Measurements from ENCODE around the gene SUSD3. TPM values are rescaled to one million over a fixed set of nuclear protein-coding genes. Genes with fewer than 3 reads are reported as not detected.

Gene SUSD3
- total and polyA plus RNA-seq, 2 of the 4 experiments (the other 2 are of a cell fraction), result 0.54 to 1.5 TPM

GRCh38 chr9:93072383-93072795 is 13.9 kb downstream of the SUSD3 start:
- H3K14ac ChIP-seq (replicated peaks; ENCODE audit: low read depth, low read length), result no peak overlapping the region
- no peaks in the 10 kb centered on the region for H4K20me1 ChIP-seq (ENCODE audit: insufficient read depth, low read length)
- no peak overlapping the region for H3K27ac ChIP-seq (ENCODE audit: insufficient read depth, low read length)
- no peak overlapping the region for H3K4me3 ChIP-seq (ENCODE audit: insufficient read depth, low read depth, low read length)
- no peak overlapping the region for H4K91ac ChIP-seq (ENCODE audit: insufficient read depth, low read depth, low read length)
- H3K9me3 ChIP-seq (ENCODE audit: control insufficient read depth, insufficient read depth, low read length), result no peaks in the 10 kb centered on the region
- intact Hi-C loops (cut with micrococcal nuclease) (no loop called here), dilution Hi-C loops (cut with HindIII; ENCODE audit: low sequenced_read_pairs, unreplicated experiment) (no loop called here), in situ Hi-C loops (cut with MboI; ENCODE audit: low sequenced_read_pairs) (no loop called here)
- WGBS, 2 experiments (ENCODE audit: extremely low coverage in 2 of 2, insufficient read length in 1 of 2), result 4% methylated on average over 3 of the region's 5 CpGs; no CpG with 5 or more reads in 1 of the 2 experiments
- peak overlapping the region; percentile 3; the same call in 1 of the 2 replicates for H3K4me2 ChIP-seq (ENCODE audit: low read depth, low read length)
- H3K4me1 ChIP-seq (ENCODE audit: control insufficient read depth, insufficient read depth, low read length), result peaks cover 6% of the 10 kb centered on the region
- H2AK5ac ChIP-seq (ENCODE audit: low read depth, low read length), result no peak overlapping the region
- H2AK9ac ChIP-seq (replicated peaks; ENCODE audit: low read depth, low read length, poor library complexity), result peak overlapping the region; percentile 22
- POLR2A ChIA-PET (ENCODE audit: unreplicated experiment), result no interaction called here
- H3K79me1 ChIP-seq (ENCODE audit: low read depth in 1 of 2, low read length in 2 of 2), result no peaks in the 10 kb centered on the region
- no peak overlapping the region for H2AFZ ChIP-seq (replicated peaks; ENCODE audit: low read length, poor library complexity)
- no peak overlapping the region for H3K18ac ChIP-seq (ENCODE audit: low read depth, low read length)
- H2BK120ac ChIP-seq (ENCODE audit: low read depth, low read length), result no peak overlapping the region
- ATAC-seq (ENCODE audit: low read depth) (peak; percentile 80), DNase-seq (peak; percentile 68)
- H3K4ac ChIP-seq (ENCODE audit: low read depth, low read length), result no peak overlapping the region
- H3K27me3 ChIP-seq (ENCODE audit: control insufficient read depth, insufficient read depth, low read length), result peaks cover 2% of the 10 kb centered on the region; the same call in 1 of the 2 replicates
- H3K56ac ChIP-seq (ENCODE audit: extremely low read depth, insufficient read depth, low read length), result no peak overlapping the region
- H2BK15ac ChIP-seq (ENCODE audit: low read depth, low read length), result no peak overlapping the region
- H3K9me1 ChIP-seq (ENCODE audit: insufficient read depth, low read length), result no peaks in the 10 kb centered on the region; the same call in 1 of the 2 replicates
- H2BK5ac ChIP-seq (ENCODE audit: low read depth, low read length, poor library complexity, severe bottlenecking), result no peak overlapping the region
- H3K23ac ChIP-seq (ENCODE audit: low read depth, low read length), result no peak overlapping the region
- no peak overlapping the region for H3K9ac ChIP-seq (ENCODE audit: low read depth, low read length)
- H4K5ac ChIP-seq (ENCODE audit: low read depth, low read length), result no peak overlapping the region
- CTCF ChIA-PET, result no interaction called here
- no peak overlapping the region for H4K8ac ChIP-seq (ENCODE audit: low read depth in 2 of 2, low read length in 2 of 2)
- TF ChIP-seq BHLHE40 (IDR thresholded peaks at IDR 0.05; ENCODE audit: low read depth, low read length) (peak; percentile 36; the same call in 1 of the 2 replicates), RAD21 (IDR thresholded peaks at IDR 0.05; ENCODE audit: low read length) (no peak), CTCF (conservative IDR thresholded peaks at IDR 0.05; ENCODE audit: low read depth, low read length) (no peak), USF2 (IDR thresholded peaks at IDR 0.05; ENCODE audit: low read depth, low read length) (peak; percentile 87)
- H3K36me3 ChIP-seq (ENCODE audit: control insufficient read depth, insufficient read depth, low read length), result no peaks in the 10 kb centered on the region
- no peak overlapping the region for H2BK20ac ChIP-seq (ENCODE audit: low read depth, low read length)
- BruUV-seq (replicated peaks), result no TSS peak
